Measurements from ENCODE around the gene HLA-DMB. TPM values are rescaled to one million over a fixed set of nuclear protein-coding genes. Genes with fewer than 3 reads are reported as not detected.

HLA-DMB gene
- total RNA-seq, 1 donor from 2014 or later: not detected

- no peaks in the 10 kb centered on the region for H3K4me1 Mint-ChIP-seq (ENCODE audit: unreplicated experiment)
- DNase-seq (ENCODE audit: extremely low spot score, unreplicated experiment): no peak
- no peaks in the 10 kb centered on the region for H3K36me3 Mint-ChIP-seq (ENCODE audit: unreplicated experiment)
- H3K4me3 Mint-ChIP-seq (ENCODE audit: unreplicated experiment): no peak overlapping the region
- TF ChIP-seq CTCF (IDR thresholded peaks at IDR 0.05): no peak
- peaks cover 76% of the 10 kb centered on the region for H3K27me3 Mint-ChIP-seq (ENCODE audit: unreplicated experiment)
- no peak overlapping the region for H3K27ac Mint-ChIP-seq (ENCODE audit: unreplicated experiment)
- H3K9me3 Mint-ChIP-seq (ENCODE audit: unreplicated experiment): no peaks in the 10 kb centered on the region
These were observed 8.5 kb downstream of the HLA-DMB start for GRCh38 chr6:32932132-32932868.

- H3K36me3 Mint-ChIP-seq (ENCODE audit: unreplicated experiment): no peaks in the 10 kb centered on the region
- no peak for TF ChIP-seq CTCF (IDR thresholded peaks at IDR 0.05)
- H3K9me3 Mint-ChIP-seq (ENCODE audit: unreplicated experiment): no peaks in the 10 kb centered on the region
- no peaks in the 10 kb centered on the region for H3K4me1 Mint-ChIP-seq (ENCODE audit: unreplicated experiment)
- no peak overlapping the region for H3K4me3 Mint-ChIP-seq (ENCODE audit: unreplicated experiment)
- no peak for DNase-seq (ENCODE audit: extremely low spot score, unreplicated experiment)
- H3K27me3 Mint-ChIP-seq (ENCODE audit: unreplicated experiment): peaks cover 73% of the 10 kb centered on the region
- no peak overlapping the region for H3K27ac Mint-ChIP-seq (ENCODE audit: unreplicated experiment)
These were observed 9.6 kb downstream of the HLA-DMB start for GRCh38 chr6:32931211-32931610.

- no peak for DNase-seq (ENCODE audit: extremely low spot score, unreplicated experiment)
- TF ChIP-seq CTCF (IDR thresholded peaks at IDR 0.05): no peak
These were observed 18.7 kb downstream of the HLA-DMB start for GRCh38 chr6:32922083-32922482.

GRCh38 chr6:32920715-32921114, 20.1 kb downstream of the HLA-DMB start:
- Mint-ChIP-seq H3K9me3 (ENCODE audit: unreplicated experiment) (no peaks in the 10 kb centered on the region), H3K27ac (ENCODE audit: unreplicated experiment) (no peak overlapping the region), H3K4me1 (ENCODE audit: unreplicated experiment) (no peaks in the 10 kb centered on the region), H3K36me3 (ENCODE audit: unreplicated experiment) (no peaks in the 10 kb centered on the region), H3K27me3 (ENCODE audit: unreplicated experiment) (peaks cover 68% of the 10 kb centered on the region), H3K4me3 (ENCODE audit: unreplicated experiment) (no peak overlapping the region)
- TF ChIP-seq CTCF (IDR thresholded peaks at IDR 0.05): no peak
- DNase-seq (ENCODE audit: extremely low spot score, unreplicated experiment): no peak

More at GRCh38 chr6:32922083-32922482, 18.7 kb downstream of the HLA-DMB start:
- Mint-ChIP-seq H3K36me3 (ENCODE audit: unreplicated experiment) (no peaks in the 10 kb centered on the region), H3K4me1 (ENCODE audit: unreplicated experiment) (no peaks in the 10 kb centered on the region), H3K27ac (ENCODE audit: unreplicated experiment) (no peak overlapping the region), H3K4me3 (ENCODE audit: unreplicated experiment) (no peak overlapping the region), H3K9me3 (ENCODE audit: unreplicated experiment) (no peaks in the 10 kb centered on the region), H3K27me3 (ENCODE audit: unreplicated experiment) (peaks cover 65% of the 10 kb centered on the region)

- no peak for DNase-seq (ENCODE audit: extremely low spot score, unreplicated experiment)
- no peak overlapping the region for H3K4me3 Mint-ChIP-seq (ENCODE audit: unreplicated experiment)
- no peaks in the 10 kb centered on the region for H3K4me1 Mint-ChIP-seq (ENCODE audit: unreplicated experiment)
- H3K9me3 Mint-ChIP-seq (ENCODE audit: unreplicated experiment): no peaks in the 10 kb centered on the region
- no peak for TF ChIP-seq CTCF (IDR thresholded peaks at IDR 0.05)
- H3K27ac Mint-ChIP-seq (ENCODE audit: unreplicated experiment): no peak overlapping the region
- no peaks in the 10 kb centered on the region for H3K36me3 Mint-ChIP-seq (ENCODE audit: unreplicated experiment)
- peaks cover 43% of the 10 kb centered on the region for H3K27me3 Mint-ChIP-seq (ENCODE audit: unreplicated experiment)
These were observed 27.9 kb downstream of the HLA-DMB start for GRCh38 chr6:32912951-32913350.
